HG03342 (cell line): Measurements from ENCODE around the gene RBM17.
"Not testable (repeated sequence)": the region's sequence is repeated elsewhere in the genome, so short reads cannot be mapped to it uniquely, and the experiment has no call there.

Source experiments
- ATAC-seq: cut with Tn5 transposase; IDR thresholded peaks from one replicate; pipeline ENCODE4 v1.9.1; 2021; ENCODE audit warnings: mild to moderate bottlenecking, moderate library complexity; ENCODE audit not compliant: unreplicated experiment

RBM17 gene

DNA sequence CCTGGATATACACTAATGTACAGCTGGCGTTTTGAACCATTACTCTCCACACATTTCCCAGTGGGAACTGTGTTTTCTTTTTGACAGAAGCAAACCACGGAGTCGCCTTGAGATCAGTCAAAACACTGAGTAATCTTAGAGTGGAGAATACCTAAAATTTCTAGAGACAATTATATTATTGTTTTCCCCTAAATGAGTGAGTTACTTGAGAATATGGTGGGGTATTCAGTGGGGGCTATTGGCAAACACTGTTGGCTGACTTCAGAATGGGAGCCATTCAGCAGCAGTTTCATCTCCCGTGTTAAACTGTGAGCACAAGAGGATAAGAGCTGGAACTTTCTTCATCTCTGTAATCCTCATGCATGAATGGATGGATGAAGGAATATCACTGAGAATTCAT, 32.9 kb upstream of the RBM17 start:
- ATAC-seq = no peak

DNA sequence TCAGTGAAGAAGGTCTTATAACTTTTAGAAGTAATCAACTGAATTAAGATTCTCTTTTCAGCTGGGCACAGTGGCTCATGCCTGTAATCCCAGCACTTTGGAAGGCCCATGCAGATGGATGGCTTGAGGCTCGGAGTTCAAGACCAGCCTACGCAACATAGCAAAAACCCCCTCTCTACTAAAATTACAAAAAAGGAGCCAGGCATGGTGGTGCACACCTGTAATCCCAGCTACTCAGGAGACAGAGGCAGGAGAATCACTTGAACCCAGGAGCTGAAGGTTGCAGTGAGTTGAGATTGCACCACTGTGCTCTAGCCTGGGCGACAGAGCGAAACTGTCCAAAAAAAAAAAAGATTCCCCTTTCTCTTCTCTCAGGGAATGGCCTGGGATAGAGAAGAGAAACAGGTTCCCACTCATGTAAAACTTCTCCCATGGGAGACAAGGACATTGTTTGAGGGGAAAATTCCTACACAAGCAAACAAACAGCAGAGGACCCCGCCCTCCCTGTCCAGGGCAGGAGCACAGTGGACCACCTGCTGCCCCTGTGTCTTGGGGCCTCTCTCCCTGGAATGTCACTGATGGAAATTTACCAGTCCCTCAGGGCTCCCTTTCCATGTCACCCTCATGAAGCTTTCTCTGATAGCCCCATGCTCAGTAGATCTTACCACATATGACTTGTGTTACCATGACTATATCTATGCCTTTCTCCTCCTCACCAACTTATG, 32.3 kb upstream of the RBM17 start:
- no peak for ATAC-seq

DNA sequence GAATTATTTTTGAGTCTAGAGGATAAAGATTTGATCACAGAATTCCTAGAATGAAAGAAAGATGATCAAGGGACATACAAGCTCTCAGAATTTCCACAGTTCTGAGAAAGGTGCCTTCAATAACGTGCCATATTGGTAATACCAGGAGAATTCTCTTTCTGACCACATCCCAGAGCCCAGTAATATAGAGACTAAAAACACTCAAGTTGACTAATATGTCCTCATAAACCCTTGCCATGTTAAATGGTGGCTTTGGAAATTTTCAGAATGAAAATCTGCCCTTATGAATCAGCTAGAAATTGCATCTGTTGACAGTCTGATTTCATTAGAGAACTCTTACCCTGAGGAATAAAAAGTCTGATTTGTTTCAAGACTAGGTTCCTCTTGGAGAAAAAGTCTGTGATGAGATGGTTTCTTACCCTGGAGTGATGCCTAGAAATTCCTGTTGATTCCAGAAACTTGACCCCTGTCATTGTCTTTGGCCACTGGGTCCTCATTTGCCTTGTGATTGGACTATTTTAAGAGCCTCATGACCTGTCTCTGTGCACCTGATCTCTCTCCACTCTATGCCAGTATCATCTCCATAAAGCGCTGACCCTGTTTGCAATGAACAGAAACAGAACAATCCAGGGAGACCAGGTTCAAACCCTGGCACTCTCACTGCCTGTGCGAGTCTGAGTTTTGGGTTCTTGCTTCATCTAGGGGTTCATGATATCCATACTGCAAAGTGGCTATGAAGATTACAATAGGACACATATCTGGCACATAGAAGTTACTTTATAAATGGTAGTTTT, 30.0 kb upstream of the RBM17 start:
- no peak for ATAC-seq

DNA sequence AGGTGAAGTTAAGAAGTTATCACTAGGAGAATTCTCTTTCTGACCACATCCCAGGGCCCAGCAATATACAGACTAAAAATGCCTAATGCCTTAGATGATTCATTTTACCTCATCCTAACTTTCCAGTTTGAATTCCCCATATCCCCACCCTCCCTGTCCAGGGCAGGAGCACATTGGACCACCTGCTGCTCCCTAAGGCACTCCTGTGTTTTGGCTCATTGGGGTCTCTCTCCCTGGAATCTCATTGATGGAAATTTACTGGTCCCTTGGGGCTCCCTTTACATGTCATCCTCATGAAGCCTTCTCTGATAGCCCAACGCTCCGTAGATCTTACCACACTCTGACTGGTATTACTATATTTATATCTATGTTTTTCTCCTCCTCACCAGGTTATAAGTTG, 29.3 kb upstream of the RBM17 start:
- no peak for ATAC-seq

DNA sequence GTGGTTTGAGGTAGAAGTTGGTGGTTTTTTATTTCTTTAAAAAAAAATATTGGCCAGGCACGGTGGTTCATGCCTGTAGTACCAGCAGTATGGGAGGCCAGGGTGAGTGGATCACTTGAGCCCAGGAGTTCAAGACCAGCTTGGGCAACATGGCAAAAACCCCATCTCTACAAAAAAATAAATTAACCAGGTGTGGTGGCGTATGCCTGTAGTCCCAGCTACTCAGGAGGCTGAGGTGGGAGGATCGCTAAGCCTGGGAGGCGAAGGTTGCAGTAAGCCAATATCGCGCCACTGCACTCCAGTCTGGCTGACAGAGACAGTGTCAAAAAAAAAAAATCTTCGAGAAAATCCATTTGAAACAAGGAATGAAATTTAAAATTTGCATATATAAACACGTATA, 27.8 kb upstream of the RBM17 start:
- no peak for ATAC-seq

DNA sequence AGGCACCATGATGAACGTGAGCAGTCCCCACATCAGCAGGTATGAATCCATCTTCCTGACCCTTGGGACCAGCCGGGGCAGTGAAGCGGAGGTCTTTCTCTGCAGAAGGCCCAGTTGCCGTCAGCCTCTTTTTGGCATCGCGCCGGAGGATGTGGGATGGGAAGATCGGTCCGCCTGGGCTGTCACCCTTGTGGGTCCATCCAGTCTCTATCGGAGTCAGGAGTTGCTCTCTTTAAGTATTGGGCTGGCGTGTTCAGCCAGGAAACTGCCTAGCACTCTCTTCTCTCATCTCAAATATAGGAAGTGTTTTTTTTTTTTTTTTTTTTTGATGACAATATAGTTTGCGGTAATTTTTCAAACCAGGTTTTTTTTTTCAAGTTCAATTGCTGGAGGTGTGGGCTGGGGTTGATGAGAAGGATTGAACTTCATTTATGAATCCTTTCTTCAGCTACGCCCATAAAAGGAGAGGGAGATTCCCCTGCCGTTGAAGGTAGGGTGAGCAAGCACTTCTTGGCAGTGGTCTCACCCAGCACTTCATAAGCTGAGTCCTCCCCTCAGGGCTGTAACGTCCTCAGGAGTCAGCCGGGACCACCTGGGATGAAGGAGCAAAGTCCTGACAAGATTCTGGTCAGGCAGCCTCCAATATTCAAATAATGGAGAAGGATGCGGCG, 26.6 kb upstream of the RBM17 start, which contains the start of gene IL2RA:
IL2RA (minus strand) TSS at position 267 of the 671 bp plus-strand sequence; CDS start at position 51, 216 bp downstream.
- ATAC-seq = no peak

DNA sequence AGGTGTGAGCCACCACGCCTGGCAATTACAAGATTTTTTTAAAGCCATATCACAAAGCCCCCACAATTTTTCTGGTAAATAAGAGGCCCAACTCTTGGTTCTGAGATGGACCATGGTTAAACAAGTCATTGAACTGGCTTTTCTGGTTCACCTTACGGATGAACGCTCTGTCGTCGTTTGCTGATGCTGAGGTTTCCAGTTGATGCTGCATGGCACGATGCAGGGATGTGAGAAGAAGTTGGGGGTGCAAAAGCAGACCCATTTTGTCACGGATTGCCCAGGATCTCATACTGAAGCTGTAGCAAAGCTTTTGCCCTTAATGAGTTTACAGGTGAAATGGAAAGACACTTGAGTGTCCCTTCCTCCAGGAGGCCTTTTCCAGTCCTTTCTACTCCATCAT, 24.7 kb upstream of the RBM17 start:
- no peak for ATAC-seq

DNA sequence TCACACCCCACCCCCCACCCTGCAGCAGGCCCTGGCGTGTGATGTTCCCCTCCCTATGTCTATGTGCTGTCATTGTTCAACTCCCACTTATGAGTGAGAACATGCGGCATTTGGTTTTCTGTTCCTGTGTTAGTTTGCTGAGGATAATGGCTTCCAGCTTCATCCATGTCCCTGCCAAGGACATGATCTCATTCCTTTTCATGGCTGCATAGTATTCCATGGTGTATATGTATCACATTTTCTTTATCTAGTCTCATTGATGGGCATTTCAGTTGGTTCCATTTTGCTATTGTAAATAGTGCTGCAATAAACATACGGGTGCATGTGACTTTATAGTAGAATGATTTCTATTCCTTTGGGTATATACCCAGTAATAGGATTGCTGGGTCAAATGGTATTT, 24.1 kb upstream of the RBM17 start:
- ATAC-seq = not testable (repeated sequence)

DNA sequence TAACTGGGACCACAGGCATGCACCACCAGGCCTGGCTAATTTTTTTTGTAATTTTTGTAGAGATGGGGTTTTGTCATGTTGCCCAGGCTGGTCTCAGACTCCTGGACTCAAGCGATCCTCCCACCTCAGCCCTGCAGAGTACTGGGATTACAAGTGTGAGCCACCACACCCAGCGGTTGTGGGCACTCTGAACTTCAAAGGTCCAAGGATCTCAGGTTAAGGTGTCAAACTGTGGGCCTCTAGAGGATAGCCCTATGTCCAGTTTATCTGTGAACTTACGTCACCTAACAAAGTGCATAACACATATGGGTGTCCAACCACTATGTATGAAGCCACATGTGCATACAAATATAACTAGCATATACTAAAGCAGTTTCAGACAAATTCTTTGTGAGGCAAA, 23.4 kb upstream of the RBM17 start:
- ATAC-seq = no peak

DNA sequence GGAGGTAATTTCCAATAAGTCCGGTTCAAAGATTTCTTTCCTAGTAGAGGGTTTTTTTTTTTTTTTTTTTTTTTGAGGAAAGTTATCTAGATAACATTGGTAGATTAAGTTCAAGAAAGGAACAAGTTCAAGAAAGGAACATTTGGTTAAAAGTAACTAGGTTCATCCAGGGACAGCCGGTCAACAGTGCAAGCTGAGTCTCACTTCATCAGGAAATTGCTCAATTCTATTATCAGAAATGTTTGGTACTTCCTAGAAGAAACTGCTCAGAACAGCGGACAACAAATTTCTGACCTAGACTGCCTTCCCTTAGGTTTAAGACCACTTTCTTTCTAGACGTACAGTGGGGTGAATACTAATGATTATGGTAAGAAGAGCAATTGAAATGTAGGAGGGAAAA, 23.0 kb upstream of the RBM17 start:
- no peak for ATAC-seq

DNA sequence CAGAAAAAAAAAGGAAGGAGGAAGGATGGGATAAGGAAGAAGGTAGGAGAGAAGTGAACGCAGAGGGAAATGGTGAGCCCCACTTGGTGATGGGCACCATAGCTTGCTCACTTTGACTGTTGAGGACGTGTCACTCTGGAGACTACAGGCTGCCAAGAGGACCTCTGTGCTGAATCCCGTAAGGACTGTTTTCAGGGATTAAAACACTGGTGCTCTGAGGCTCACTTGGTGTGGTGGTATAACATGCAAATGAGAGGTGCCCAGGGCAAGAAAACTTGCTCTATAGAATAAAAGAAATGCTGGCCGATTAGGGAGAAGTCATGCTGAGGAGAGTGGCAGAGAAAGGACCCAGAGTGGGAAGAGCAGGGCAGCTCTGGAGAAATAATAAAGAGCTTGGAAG, 21.4 kb upstream of the RBM17 start:
- ATAC-seq = no peak

DNA sequence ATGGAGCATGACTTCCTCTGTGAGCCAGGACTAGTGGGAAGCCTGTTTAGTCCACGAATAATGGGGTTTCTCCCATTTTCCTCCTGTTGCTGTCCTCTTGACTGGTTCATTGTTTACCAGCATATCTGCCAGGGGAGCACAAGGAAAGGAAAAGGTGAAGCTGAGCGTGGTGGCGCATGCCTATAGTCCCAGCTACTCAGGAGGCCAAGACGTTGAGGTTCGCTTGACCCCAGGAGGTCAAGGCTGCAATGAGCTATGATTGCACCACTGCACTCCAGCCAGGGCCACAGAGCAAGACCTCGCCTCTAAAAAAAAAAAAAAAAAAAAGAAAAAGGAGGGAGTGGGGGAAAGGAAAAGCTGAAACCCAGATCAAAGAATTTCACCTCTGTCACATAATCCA, 20.8 kb upstream of the RBM17 start:
- ATAC-seq = no peak

DNA sequence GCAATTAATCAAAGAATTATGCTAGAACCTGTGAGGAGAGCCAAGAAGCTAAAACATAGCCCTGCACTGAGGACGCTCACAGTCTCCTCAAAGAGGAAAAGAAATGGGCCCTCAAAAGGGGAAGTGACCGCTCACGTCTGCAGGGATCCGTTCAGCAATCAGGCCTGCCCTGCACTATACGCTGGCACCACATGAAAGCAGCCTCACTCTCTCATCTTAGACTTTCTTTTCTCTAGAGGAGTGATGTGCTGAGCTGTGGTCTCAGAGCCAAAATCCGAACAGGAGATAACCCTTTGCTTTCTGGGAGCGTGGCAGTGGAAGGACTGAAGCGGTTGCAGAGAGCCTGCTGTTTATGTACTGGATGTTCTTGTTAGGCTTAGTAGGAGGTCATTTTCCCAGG, 20.4 kb upstream of the RBM17 start:
- ATAC-seq = peak; percentile 61

DNA sequence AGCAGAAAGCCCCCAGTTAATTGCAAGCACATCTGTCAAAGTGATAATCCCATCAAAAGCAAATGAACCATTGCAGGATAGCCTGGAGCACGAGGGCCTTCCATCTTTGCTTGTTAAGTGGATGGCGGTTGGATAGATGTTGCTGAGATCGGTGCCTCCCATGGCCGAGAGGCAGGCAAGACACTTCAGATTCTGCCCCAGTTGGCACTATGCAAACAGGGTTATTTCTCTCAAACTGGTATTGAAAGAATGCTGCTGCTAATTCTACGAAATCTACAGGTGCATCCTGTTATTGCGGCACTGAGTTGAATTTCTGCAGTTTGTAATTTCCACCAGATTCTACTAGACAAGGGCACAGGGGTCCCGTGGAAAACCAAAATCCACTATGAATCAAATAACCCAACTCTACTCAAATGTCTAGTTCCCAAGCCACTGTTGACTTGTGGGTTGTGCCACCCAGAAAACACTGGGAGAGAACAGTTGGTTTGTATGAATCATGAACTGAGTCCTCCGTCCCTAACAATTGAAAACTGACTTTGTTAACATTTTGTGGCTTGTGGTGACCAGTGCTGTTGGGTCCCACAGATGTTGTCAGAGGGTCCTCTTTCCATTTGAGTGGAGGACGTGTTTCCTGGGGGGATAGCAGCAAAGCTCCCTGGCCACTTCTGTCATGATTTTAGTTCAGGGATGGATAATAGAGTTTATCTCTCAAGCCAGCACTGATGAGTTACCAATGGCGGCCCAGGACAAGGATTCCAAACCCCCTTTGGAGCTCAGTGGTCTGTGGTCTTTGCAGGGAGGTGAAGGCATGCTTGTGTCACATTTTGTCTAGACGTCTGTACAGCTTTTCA, 19.5 kb upstream of the RBM17 start:
- ATAC-seq = no peak

DNA sequence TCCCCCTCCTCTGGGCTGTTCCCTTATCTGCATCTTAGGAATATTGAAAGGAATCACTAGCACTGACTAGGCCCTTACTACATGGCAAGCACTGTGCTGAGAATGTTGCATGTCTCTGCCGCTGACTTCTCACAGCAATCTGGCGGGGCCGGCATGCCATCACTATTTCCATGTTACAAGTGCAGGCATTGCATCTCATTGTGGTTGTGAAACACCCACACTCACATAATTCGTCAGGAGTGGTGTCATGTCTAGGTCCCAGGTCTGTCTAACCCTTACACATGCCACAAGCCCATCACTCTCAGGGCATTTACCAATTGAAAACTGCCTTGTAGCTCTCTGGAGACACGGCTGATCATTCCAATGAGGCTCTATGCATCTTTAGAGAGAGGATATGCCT, 18.2 kb upstream of the RBM17 start:
- no peak for ATAC-seq

DNA sequence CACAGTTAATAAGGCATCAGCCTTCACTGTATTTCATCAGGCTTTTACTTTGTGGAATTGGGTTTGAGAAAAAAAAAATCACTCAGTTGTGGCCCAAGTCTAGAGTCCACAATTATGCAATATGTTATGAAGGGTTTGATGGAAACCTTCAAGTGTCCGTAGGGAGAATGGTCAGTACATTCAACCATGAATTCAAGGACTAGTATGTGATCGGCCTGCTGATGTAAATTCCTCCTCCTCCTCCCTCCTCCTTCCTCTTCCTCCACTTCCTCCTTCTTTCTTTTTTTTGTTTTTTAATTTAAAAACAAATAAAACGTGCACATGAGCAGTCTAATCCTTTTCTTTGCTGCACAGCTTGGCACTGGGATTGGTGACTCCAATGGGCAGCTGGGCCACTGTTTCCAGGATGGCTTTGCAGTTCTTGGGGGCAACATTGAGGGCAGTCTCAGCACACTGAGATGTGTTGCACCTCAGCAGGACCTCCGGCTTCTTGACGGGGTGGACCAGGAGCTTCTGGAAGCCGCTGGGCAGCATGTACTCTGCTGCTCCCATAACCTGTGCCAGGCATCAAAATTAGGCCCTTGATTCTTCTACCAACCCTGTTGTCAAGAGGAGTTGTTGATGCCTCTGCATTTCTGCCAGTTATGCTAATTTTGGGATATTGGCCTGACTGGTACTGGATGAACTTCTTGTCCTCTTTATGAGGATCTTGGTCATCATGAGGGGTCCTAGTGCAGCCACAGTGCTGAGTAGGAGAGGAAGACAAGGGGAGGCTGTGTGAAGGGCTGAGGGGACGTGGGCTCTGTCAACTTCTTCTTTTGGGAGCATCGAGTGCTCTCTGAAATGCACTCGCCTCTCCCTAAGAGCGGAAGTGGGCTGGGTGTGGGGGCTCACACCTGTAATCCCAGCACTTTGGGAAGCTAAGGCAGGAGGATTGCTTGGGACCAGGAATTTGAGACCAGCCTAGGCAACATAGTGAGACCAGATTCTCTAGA, 17.4 kb upstream of the RBM17 start:
- ATAC-seq = peak; percentile 14

DNA sequence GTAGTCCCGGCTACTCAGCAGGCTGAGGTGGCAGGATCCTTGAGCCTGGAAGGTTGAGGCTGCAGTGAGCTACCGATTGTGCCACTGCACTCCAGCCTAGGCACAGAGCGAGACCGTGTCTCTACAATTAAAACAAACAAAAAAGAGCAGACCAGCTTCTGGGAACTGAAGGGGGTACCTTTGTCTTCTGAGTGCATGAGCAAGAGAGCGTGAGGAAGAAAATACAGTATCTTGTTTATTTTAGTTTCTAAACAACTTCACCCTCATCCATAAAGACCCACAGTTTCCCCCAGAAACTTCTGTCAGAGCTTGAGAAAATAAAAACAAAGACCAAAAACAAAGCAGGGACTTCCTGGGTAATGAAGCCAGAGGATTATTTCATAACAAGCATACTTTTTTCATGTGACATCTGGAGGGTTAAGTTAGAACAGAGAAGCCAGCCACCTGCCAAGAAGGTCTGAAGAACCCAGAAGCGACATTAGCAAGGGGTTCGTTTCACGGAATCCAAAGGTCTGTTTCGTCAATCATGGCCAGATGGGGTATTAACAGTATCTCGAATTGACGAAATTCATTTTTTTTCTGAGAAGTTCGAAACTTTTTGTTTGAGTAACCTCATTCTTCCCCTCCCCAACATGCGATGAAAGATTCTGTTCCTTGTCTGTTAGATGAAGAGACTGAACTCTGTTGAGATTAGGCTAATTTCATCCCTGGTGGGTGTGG, 16.5 kb upstream of the RBM17 start:
- peak; percentile 55 for ATAC-seq

DNA sequence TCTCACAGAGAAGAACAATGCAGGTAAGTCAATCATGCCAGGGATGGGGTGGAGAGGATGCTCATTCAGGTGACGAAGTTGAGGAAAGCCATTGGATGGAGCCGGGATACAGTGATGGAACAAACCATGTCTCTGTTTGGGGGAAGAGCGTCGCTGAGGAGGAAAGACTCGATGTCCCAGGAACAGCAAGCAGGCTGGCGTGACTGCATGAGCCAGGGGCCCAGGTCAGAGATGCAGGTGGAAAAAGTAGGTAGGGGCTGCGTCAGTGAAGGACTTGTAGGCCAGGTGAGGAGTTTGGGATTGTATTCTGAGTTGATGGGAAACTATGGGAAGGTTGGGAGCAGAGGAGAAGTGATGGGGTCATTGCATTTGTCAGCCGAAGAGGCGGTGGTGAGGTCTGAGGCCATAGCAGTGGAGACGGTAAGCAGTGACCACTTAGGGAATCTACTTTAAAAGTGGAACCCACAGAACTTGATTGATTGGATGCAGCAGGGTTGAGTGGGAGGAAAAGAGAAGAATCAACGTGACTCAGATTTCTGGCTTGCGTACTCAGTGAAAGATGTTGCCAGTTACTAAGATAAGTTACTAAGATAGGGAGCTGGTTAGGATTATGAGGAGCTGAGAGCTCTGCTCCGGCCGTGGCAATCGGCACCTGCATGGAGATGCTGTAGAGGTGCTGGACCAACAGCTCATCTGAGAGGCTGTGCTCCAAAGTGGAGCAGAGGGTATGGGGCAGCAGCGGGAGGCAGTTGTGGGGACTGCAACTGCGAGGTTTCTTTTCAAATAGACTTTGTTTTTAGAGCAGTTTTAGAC, 14.1 kb upstream of the RBM17 start:
- no peak for ATAC-seq
